Muscle layer of duodenum (tissue), 2 donors: Measurements from ENCODE around the gene GRM7.

Experiments
- H3K27ac ChIP-seq: one replicate; pipeline ENCODE4 v1.7.0; 2013; ENCODE audit warnings: mild to moderate bottlenecking, low read length
- H3K27me3 ChIP-seq: one replicate; pipeline ENCODE4 v1.7.0; 2013; ENCODE audit warnings: low read depth, mild to moderate bottlenecking, control low read depth, low read length
- H3K36me3 ChIP-seq, 2 donors: one replicate each; pipeline ENCODE4 v1.7.0; 2013; ENCODE audit warnings: low read length in 2 of 2, control low read depth in 1 of 2, mild to moderate bottlenecking in 1 of 2; ENCODE audit not compliant: insufficient read depth in 2 of 2, control insufficient read depth in 1 of 2
- H3K4me1 ChIP-seq, 2 donors: one replicate each; pipeline ENCODE4 v1.7.0; 2013; ENCODE audit warnings: low read length in 2 of 2, mild to moderate bottlenecking in 2 of 2, control low read depth in 1 of 2, moderate library complexity in 1 of 2; ENCODE audit not compliant: insufficient read depth in 2 of 2, control insufficient read depth in 1 of 2
- H3K4me3 ChIP-seq, 2 donors: one replicate each; pipeline ENCODE4 v1.7.0; 2013; ENCODE audit warnings: low read length in 2 of 2, low read depth in 1 of 2, mild to moderate bottlenecking in 1 of 2
- H3K9me3 ChIP-seq, 2 donors: one replicate each; pipeline ENCODE4 v1.7.0; 2013; ENCODE audit warnings: low read length in 2 of 2, control low read depth in 1 of 2, mild to moderate bottlenecking in 1 of 2; ENCODE audit not compliant: control insufficient read depth in 1 of 2
- donor health status: healthy.

Gene GRM7

DNA sequence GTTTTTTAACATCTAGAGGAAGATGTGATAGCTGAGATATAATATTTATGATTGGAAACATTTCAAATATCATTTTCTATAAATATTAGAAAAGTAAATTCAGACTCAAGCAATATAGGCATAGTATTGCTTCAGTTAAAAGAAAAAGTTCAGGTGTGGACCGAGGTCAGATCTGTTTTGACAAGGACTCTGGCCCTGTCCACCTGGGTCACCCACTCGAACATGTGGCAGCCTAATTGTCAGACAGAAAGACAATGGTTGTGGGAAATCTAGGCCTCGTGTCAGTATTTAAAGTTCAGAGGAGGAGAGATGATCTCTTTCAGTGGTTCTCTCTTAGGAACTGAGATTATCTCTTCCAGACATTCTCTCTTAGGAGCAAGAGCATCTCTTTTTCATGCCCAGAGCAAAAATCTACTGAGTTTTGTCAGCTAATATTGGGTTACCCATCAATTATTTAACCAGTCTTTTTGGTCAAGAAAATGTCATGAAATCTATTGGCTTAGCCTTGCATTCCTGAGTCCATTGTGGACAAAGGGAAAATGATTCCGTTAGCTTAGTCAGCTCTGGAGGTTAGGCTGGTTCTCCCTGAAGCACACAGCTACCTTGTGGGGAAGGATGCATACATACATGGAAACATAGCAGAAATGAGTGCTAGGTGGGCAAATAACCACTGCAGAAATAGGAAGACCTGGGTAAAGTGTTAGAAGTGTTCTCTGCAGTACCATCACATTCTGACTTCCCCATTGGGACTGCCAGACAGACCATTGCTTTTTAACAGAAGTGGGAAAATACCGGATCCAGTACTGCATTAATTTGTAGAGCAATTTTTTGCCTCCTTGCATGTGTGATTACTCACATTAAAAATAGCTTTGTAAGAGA lies 343.3 kb downstream of the GRM7 start:
- Histone ChIP-seq H3K9me3 (no peaks in the 10 kb centered on the region), H3K4me3 (no peak overlapping the region)

DNA sequence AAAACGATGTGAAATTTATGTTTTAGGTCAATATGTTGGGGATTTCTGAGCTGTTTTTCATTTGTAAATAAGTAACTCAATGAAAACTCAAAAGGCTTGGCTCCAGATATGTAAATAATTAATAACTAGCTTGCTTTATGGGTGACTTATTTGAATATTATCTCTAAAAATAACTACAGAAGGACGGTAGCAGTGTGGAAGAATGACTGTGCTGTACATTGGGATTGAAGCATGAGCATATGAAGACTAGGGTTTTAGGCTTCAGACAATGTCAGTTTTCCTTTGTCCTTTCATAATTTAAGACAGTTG lies 343.9 kb downstream of the GRM7 start:
- H3K36me3 ChIP-seq: no peaks in the 10 kb centered on the region
- H3K27ac ChIP-seq: no peak overlapping the region
- no peaks in the 10 kb centered on the region for H3K27me3 ChIP-seq

More for the DNA sequence above, 343.3 kb downstream of the GRM7 start:
- Histone ChIP-seq H3K27me3 (no peaks in the 10 kb centered on the region), H3K4me1 (no peaks in the 10 kb centered on the region), H3K36me3 (no peaks in the 10 kb centered on the region), H3K27ac (no peak overlapping the region)

DNA sequence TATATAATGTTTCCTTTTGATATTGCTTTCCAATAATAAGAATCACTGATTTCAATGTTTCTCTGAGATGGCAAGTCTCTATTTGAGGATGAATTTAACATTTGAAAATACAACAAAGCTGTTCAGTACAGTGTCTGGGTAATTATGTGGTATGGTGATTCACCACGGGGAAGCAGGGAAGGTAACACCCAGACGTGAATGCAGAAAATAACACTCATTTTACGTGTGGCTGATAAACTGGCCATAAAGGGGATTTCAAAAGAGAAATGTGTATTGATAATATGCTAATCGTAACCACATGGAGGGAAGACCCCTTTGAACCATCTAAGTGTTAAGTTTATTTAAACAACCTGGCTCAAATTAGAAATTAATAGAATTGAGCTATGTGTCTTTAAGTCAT lies 344.6 kb downstream of the GRM7 start:
- no peaks in the 10 kb centered on the region for H3K4me1 ChIP-seq
- H3K9me3 ChIP-seq: no peaks in the 10 kb centered on the region
- no peaks in the 10 kb centered on the region for H3K36me3 ChIP-seq
- no peaks in the 10 kb centered on the region for H3K27me3 ChIP-seq
- peak overlapping the region; percentile 34 to 43 for H3K4me3 ChIP-seq
- H3K27ac ChIP-seq: no peak overlapping the region

More for the DNA sequence above, 343.9 kb downstream of the GRM7 start:
- Histone ChIP-seq H3K4me1 (no peaks in the 10 kb centered on the region), H3K9me3 (no peaks in the 10 kb centered on the region), H3K4me3 (no peak overlapping the region)

DNA sequence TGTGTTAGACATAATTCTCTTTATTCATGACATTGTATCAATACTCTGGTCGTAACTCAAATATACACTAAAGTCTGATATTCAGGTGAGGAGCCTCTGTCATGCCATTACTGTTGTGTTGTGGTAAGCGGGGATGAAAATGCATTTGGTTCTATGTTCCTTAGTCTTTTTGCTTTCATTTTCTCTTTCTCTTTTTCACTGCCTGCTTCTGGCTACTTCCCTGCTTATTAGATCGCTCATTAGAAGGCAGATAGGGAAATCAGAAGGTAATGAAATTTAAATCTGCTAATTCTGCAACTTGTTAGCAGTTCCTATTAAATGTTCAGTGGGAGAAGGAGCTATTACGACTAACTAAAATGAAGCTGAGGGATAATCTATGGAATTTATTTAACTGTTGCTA lies 345.0 kb downstream of the GRM7 start:
- Histone ChIP-seq H3K4me3 (peak overlapping the region; percentile 34 to 43), H3K9me3 (no peaks in the 10 kb centered on the region), H3K27ac (no peak overlapping the region)

DNA sequence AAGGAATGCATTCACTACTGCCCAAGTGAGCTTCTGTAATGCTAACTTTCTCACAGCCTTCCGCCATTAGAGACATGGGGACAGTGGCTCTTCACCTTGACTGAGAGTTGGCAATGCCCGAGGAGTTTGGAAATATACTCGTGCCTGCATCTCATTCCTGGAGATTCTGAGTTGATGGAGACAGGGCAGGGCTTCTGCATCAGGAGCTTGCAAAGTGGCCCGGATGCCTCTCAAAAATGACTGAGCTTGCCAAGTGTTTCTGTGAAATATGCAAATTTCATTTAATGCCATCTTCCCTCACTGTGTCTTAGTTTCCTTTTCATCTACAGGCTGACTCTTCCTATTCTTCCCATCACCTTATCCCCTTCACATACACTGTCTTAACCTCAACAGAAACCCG lies 346.2 kb downstream of the GRM7 start:
- H3K4me1 ChIP-seq: no peaks in the 10 kb centered on the region
- H3K27ac ChIP-seq: no peak overlapping the region
- no peaks in the 10 kb centered on the region for H3K27me3 ChIP-seq
- no peaks in the 10 kb centered on the region for H3K9me3 ChIP-seq
- H3K4me3 ChIP-seq: no peak overlapping the region
- H3K36me3 ChIP-seq: no peaks in the 10 kb centered on the region

More for the DNA sequence above, 345.0 kb downstream of the GRM7 start:
- Histone ChIP-seq H3K36me3 (no peaks in the 10 kb centered on the region), H3K27me3 (no peaks in the 10 kb centered on the region), H3K4me1 (no peaks in the 10 kb centered on the region)

DNA sequence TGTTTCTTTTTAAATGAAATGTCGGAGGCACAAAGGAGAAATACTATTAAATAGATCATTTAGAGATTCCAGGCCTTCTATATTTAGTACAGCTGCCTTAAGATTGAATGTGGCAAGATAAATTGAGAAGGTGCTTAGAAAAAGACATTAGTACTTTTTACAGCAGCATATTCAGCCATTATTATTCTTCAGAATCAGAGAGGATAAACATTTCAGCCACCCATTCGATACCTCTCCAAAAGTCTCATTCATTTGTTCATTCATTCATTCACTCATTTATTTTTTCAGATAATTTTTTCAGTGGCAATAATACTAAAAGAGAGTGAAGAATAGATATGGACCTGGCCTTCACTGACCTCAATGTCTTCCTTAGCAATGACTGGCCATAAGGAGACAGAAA lies 347.0 kb downstream of the GRM7 start:
- H3K4me1 ChIP-seq: no peaks in the 10 kb centered on the region
- H3K27me3 ChIP-seq: no peaks in the 10 kb centered on the region
- H3K36me3 ChIP-seq: no peaks in the 10 kb centered on the region
- H3K4me3 ChIP-seq: no peak overlapping the region
- no peaks in the 10 kb centered on the region for H3K9me3 ChIP-seq
- H3K27ac ChIP-seq: no peak overlapping the region

DNA sequence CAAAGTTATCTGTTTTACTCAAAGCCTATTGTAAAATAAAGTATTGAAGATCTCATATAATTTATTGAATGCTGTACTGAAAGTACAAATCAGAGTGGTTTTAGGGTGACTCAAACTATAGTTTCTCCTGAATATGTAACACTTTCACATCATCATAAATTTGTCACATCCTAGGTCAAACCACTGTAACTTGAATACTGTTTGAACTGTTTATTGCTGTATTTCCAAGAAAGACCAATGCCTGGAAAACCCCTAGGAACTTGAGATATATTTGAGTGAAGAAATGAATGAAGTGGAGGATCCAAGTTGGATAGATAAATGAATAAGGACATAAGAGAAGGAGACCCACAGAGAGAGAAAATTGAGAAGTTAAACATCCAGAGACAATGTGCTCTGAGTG lies 348.2 kb downstream of the GRM7 start:
- no peak overlapping the region for H3K27ac ChIP-seq
- H3K36me3 ChIP-seq: no peaks in the 10 kb centered on the region
- no peaks in the 10 kb centered on the region for H3K27me3 ChIP-seq
- H3K4me1 ChIP-seq: no peaks in the 10 kb centered on the region
- no peaks in the 10 kb centered on the region for H3K9me3 ChIP-seq
- H3K4me3 ChIP-seq: no peak overlapping the region

DNA sequence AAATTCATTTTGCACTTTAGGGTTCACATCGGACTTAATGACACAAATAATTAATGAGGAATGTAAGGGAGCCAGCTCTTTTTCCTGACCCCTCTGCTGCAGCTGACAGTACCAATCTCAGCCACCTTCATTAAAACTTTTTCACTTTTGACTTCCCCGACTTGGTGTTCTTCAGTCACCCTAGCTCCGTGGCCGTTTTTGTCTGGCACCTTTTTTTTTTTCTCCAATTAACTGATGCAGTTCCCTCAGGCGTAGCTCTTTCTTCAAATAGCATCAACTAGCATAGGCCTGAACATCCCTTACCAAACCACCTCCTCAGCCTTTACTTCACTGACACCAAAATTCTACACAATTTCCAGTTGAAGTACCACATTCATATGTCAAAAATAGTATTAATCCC lies 350.8 kb downstream of the GRM7 start:
- H3K27me3 ChIP-seq: no peaks in the 10 kb centered on the region
- no peaks in the 10 kb centered on the region for H3K4me1 ChIP-seq
- H3K36me3 ChIP-seq: no peaks in the 10 kb centered on the region
- no peaks in the 10 kb centered on the region for H3K9me3 ChIP-seq
- no peak overlapping the region for H3K4me3 ChIP-seq
- no peak overlapping the region for H3K27ac ChIP-seq

DNA sequence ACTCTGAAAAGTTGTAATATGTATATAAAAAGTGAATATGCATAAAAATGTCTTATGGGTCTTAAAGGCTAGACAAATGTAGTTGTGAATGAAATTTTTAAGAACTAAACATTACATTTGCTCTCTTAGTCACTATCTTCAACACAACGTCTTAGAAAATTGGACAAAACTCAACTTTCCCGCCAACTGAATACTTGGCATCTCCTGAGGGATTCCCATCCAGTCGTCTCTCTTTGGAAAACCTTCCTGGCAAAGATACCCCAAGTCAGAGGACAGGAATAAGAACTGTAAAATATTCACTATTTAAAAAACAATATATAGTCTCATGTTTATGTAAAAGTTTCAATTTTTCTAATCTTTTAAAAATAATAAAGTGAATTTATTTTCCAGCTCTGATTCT lies 354.8 kb downstream of the GRM7 start:
- Histone ChIP-seq H3K4me1 (no peaks in the 10 kb centered on the region), H3K27ac (no peak overlapping the region), H3K9me3 (no peaks in the 10 kb centered on the region), H3K27me3 (no peaks in the 10 kb centered on the region), H3K36me3 (no peaks in the 10 kb centered on the region), H3K4me3 (no peak overlapping the region)

DNA sequence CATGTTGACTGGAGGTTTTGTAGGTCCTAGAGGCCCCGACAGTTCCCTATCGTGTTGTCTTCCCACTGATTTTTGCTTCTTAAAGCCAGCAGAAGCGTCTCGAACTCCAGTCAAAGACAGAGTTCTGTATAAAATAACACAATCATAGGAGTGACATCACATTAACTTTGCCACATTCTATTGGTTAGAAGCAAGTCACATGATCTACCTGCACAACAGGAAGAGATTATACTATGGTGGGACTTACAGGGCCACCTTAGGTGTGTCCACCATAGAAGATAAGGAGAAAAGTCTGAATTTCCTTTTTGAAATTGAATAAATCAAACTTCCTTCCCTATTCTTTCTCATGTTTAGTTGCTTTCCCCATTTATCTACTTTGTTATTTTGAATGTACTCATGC lies 365.5 kb downstream of the GRM7 start:
- H3K4me3 ChIP-seq: no peak overlapping the region
- H3K9me3 ChIP-seq: no peaks in the 10 kb centered on the region
- H3K4me1 ChIP-seq: no peaks in the 10 kb centered on the region
- no peaks in the 10 kb centered on the region for H3K27me3 ChIP-seq
- no peak overlapping the region for H3K27ac ChIP-seq
- no peaks in the 10 kb centered on the region for H3K36me3 ChIP-seq

DNA sequence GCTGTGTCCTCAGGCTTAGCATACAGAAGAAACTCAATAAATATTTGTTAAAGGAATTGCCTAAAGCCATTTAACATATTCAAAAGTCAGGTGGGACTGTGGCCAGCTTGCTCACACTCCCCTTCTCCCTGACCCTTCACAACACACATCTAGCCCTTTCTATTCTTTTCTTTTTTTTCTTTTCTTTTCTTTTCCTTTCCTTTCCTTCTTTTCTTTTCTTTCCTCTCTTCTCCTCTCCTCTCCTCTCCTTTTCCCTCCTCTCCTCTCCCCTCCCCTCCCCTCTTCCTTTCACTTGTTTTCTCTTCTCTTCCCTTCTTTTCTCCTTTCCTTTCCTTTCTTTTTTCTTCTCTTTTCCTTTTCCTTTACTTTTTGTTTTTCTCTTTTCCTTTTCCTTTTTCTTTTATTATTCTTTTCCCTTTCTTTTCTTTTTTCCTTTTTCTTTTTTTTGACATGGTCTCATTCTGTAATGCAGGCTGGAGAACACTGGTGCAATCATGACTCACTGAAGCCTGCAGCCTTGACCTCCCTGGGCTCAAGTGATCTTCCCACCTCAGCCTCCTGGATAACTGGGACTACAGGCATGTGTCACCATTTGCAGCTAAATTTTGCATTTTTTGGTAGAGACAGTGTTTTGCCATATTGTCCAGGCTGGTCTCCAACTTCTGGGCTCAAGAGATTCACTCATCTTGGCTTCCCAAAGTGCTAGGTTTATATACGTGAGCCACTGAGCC lies 377.8 kb downstream of the GRM7 start:
- H3K36me3 ChIP-seq: no peaks in the 10 kb centered on the region
- no peaks in the 10 kb centered on the region for H3K9me3 ChIP-seq
- no peak overlapping the region for H3K27ac ChIP-seq
- H3K4me1 ChIP-seq: peaks cover 0 to 8% of the 10 kb centered on the region in 2 donors
- H3K4me3 ChIP-seq: no peak overlapping the region
- no peaks in the 10 kb centered on the region for H3K27me3 ChIP-seq
